ENCODE measurements around the gene HAAO. TPM values are rescaled to one million over a fixed set of nuclear protein-coding genes. Genes with fewer than 3 reads are reported as not detected.

HAAO gene
- total and polyA plus RNA-seq, 2 of the 13 experiments (the other 11 are each of a cell fraction or from before 2014, with no cell fraction given), result 36.1 to 42.7 TPM

- TF ChIP-seq ZBTB33 (CRISPR knock-in tag; IDR thresholded peaks at IDR 0.05), result no peak
- TF ChIP-seq ZNF33A (CRISPR knock-in tag; IDR thresholded peaks at IDR 0.05; ENCODE audit: borderline replicate concordance), result no peak
- no peak for TF ChIP-seq ARNTL (CRISPR knock-in tag; IDR thresholded peaks at IDR 0.05)
- no peak for TF ChIP-seq ZFP91 (CRISPR knock-in tag; IDR thresholded peaks at IDR 0.05; ENCODE audit: borderline replicate concordance)
- no peak for TF ChIP-seq ZNF75D (CRISPR knock-in tag; IDR thresholded peaks at IDR 0.05; ENCODE audit: borderline replicate concordance)
- TF ChIP-seq MED13 (CRISPR knock-in tag; IDR thresholded peaks at IDR 0.05), result no peak
- TF ChIP-seq, protein P1, sequence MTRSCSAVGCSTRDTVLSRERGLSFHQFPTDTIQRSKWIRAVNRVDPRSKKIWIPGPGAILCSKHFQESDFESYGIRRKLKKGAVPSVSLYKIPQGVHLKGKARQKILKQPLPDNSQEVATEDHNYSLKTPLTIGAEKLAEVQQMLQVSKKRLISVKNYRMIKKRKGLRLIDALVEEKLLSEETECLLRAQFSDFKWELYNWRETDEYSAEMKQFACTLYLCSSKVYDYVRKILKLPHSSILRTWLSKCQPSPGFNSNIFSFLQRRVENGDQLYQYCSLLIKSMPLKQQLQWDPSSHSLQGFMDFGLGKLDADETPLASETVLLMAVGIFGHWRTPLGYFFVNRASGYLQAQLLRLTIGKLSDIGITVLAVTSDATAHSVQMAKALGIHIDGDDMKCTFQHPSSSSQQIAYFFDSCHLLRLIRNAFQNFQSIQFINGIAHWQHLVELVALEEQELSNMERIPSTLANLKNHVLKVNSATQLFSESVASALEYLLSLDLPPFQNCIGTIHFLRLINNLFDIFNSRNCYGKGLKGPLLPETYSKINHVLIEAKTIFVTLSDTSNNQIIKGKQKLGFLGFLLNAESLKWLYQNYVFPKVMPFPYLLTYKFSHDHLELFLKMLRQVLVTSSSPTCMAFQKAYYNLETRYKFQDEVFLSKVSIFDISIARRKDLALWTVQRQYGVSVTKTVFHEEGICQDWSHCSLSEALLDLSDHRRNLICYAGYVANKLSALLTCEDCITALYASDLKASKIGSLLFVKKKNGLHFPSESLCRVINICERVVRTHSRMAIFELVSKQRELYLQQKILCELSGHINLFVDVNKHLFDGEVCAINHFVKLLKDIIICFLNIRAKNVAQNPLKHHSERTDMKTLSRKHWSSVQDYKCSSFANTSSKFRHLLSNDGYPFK (CRISPR knock-in tag; IDR thresholded peaks at IDR 0.05; ENCODE audit: borderline replicate concordance), result no peak
- no peak for TF ChIP-seq ISX (CRISPR knock-in tag; conservative IDR thresholded peaks at IDR 0.05)
- TF ChIP-seq ZNF766 (CRISPR knock-in tag; IDR thresholded peaks at IDR 0.05; ENCODE audit: borderline replicate concordance), result no peak
- no peak for TF ChIP-seq ZNF788 (CRISPR knock-in tag; IDR thresholded peaks at IDR 0.05; ENCODE audit: borderline replicate concordance)
- TF ChIP-seq, protein P2, sequence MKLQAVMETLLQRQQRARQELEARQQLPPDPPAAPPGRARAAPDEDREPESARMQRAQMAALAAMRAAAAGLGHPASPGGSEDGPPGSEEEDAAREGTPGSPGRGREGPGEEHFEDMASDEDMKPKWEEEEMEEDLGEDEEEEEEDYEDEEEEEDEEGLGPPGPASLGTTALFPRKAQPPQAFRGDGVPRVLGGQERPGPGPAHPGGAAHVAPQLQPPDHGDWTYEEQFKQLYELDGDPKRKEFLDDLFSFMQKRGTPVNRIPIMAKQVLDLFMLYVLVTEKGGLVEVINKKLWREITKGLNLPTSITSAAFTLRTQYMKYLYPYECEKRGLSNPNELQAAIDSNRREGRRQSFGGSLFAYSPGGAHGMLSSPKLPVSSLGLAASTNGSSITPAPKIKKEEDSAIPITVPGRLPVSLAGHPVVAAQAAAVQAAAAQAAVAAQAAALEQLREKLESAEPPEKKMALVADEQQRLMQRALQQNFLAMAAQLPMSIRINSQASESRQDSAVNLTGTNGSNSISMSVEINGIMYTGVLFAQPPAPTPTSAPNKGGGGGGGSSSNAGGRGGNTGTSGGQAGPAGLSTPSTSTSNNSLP (IDR thresholded peaks at IDR 0.05; ENCODE audit: low read depth, low read length), result no peak
These were observed 37.6 kb downstream of the HAAO start (continued) for GRCh38 chr2:42754776-42755140.
